Panc1 (cell line): ENCODE results near the gene GMPR.

Source experiments
- CTCF ChIP-seq: fragments of 450-650 bp; IDR thresholded peaks from 2 replicates; pipeline ENCODE4 v1.5.1; 2017; ENCODE audit warnings: mild to moderate bottlenecking
- POLR2AphosphoS5 ChIP-seq: IDR thresholded peaks from 2 replicates; pipeline ENCODE4 v1.6.1; 2012; ENCODE audit warnings: mild to moderate bottlenecking, low read depth, low read length, moderate library complexity
- TCF7L2 ChIP-seq: IDR thresholded peaks from 2 replicates; pipeline ENCODE4 v1.6.1; 2011; ENCODE audit warnings: mild to moderate bottlenecking, low read depth, low read length, inconsistent platforms

- TF ChIP-seq CTCF (no peak), POLR2AphosphoS5 (no peak), TCF7L2 (no peak)
Measured at GRCh38 chr6:16249971-16250370, 11.6 kb downstream of the GMPR start.
